Loucy (cell line): ENCODE measurements around the gene SFRP2.

Source experiments
- H2AFZ ChIP-seq: fragments of 200-600 bp; sonication (generic); 2 replicates; pipeline ENCODE4 v1.6.0; 2016; ENCODE audit warnings: antibody characterized with exemption, mild to moderate bottlenecking, low read length, moderate library complexity
- H3F3A ChIP-seq: fragments of 200-600 bp; 2 replicates; pipeline ENCODE4 v1.6.0; 2016; ENCODE audit warnings: antibody characterized with exemption, low read depth, mild to moderate bottlenecking
- H3K27me3 ChIP-seq: fragments of 200-600 bp; sonication (generic); 2 replicates; pipeline ENCODE4 v1.6.1; 2014; ENCODE audit warnings: low read length, mild to moderate bottlenecking; ENCODE audit not compliant: insufficient read depth, poor library complexity, severe bottlenecking
- H3K36me3 ChIP-seq: fragments of 200-600 bp; sonication (generic); 2 replicates; pipeline ENCODE4 v1.6.1; 2016; ENCODE audit warnings: low read length; ENCODE audit not compliant: insufficient read depth
- H3K4me1 ChIP-seq: fragments of 200-600 bp; sonication (generic); 2 replicates; pipeline ENCODE4 v1.5.1; 2014; ENCODE audit warnings: low read length, mild to moderate bottlenecking; ENCODE audit not compliant: insufficient read depth, poor library complexity, severe bottlenecking
- H3K4me2 ChIP-seq: fragments of 200-600 bp; sonication (generic); 2 replicates; pipeline ENCODE4 v1.6.0; 2014; ENCODE audit warnings: antibody characterized with exemption, low read length, low read depth, mild to moderate bottlenecking; ENCODE audit not compliant: poor library complexity, severe bottlenecking
- H3K4me3 ChIP-seq: fragments of 200-600 bp; sonication (generic); 2 replicates; pipeline ENCODE4 v1.5.1; 2014; ENCODE audit warnings: low read length, mild to moderate bottlenecking, mixed read lengths; ENCODE audit not compliant: poor library complexity, severe bottlenecking
- H3K79me2 ChIP-seq: fragments of 200-600 bp; sonication (generic); 2 replicates; pipeline ENCODE4 v1.6.1; 2014; ENCODE audit warnings: low read length; ENCODE audit not compliant: insufficient read depth
- H3K9ac ChIP-seq: fragments of 200-600 bp; sonication (generic); 2 replicates; pipeline ENCODE4 v1.6.0; 2014; ENCODE audit warnings: mild to moderate bottlenecking, low read depth, low read length, moderate library complexity; ENCODE audit not compliant: poor library complexity, severe bottlenecking
- H3K9me2 ChIP-seq: fragments of 200-600 bp; sonication (generic); replicated peaks from 2 replicates; pipeline ENCODE4 v1.6.1; 2016; ENCODE audit warnings: low read depth, low read length, mixed read lengths
- H3K9me3 ChIP-seq: fragments of 200-600 bp; sonication (generic); 2 replicates; pipeline ENCODE4 v1.6.1; 2014; ENCODE audit warnings: mild to moderate bottlenecking, antibody characterized with exemption, low read length, low read depth; ENCODE audit not compliant: insufficient read depth
- H4K20me1 ChIP-seq: fragments of 200-600 bp; sonication (generic); 2 replicates; pipeline ENCODE4 v1.6.0; 2014; ENCODE audit warnings: antibody characterized with exemption, low read length, mild to moderate bottlenecking; ENCODE audit not compliant: insufficient read depth, poor library complexity, severe bottlenecking
- EZH2phosphoT487 ChIP-seq: fragments of 200-600 bp; IDR thresholded peaks from 2 replicates; pipeline ENCODE4 v1.6.1; 2018; ENCODE audit warnings: antibody characterized with exemption, mild to moderate bottlenecking, moderate library complexity, borderline replicate concordance
- TF ChIP-seq, protein P1 (sequence below): fragments of 200-600 bp; sonication (generic); conservative IDR thresholded peaks from 2 replicates; pipeline ENCODE4 v1.5.1; 2014; ENCODE audit warnings: mild to moderate bottlenecking, antibody characterized with exemption, low read length

Gene SFRP2

DNA sequence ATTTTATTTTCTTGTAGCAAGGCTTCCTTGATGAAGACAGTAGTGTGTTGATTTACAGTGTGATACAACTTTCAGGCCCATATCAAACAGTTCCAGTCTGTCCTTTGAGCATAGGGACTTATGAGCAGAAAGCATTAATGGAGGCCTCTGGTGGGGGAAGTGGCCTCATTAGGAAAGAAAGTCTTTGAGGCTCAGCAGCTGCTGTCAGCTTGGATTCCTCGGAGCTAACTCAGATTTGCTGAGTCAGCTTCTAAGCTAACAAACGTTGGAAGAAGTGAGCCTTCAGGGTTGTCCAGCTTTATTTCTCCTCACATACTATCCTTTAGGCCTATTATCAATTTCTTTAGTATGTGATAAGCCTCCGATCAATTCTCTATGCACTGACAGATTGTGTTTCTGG is 15.8 kb upstream of the SFRP2 start:
- Histone ChIP-seq H4K20me1 (no peaks in the 10 kb centered on the region), H3K36me3 (no peaks in the 10 kb centered on the region), H3F3A (peaks cover 6% of the 10 kb centered on the region), H3K9ac (no peak overlapping the region), H2AFZ (peak overlapping the region; percentile 30), H3K4me3 (no peak overlapping the region), H3K9me3 (no peaks in the 10 kb centered on the region), H3K27me3 (no peaks in the 10 kb centered on the region), H3K9me2 (no peaks in the 10 kb centered on the region), H3K79me2 (no peaks in the 10 kb centered on the region), H3K4me1 (peaks cover 26% of the 10 kb centered on the region), H3K4me2 (peak overlapping the region; percentile 24)
- TF ChIP-seq, protein P1, sequence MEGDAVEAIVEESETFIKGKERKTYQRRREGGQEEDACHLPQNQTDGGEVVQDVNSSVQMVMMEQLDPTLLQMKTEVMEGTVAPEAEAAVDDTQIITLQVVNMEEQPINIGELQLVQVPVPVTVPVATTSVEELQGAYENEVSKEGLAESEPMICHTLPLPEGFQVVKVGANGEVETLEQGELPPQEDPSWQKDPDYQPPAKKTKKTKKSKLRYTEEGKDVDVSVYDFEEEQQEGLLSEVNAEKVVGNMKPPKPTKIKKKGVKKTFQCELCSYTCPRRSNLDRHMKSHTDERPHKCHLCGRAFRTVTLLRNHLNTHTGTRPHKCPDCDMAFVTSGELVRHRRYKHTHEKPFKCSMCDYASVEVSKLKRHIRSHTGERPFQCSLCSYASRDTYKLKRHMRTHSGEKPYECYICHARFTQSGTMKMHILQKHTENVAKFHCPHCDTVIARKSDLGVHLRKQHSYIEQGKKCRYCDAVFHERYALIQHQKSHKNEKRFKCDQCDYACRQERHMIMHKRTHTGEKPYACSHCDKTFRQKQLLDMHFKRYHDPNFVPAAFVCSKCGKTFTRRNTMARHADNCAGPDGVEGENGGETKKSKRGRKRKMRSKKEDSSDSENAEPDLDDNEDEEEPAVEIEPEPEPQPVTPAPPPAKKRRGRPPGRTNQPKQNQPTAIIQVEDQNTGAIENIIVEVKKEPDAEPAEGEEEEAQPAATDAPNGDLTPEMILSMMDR: no peak
- TF ChIP-seq EZH2phosphoT487: no peak

DNA sequence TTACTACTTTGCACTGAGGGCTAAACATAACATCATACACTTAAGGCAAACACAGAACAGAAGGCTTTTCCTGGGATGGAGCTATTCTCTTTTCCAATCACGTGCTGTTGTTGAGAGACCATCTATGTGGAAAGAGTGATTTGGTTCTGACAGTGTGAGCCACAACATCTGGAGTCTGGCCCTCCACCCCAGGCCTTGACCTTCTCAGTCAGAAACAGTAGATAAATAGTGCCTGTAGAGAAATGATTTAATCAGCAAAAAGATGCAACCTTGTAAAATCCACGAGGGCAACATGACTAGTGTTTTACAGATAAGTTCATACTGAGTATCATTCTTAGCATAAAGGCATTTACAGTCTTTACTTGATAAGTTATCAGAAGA is 10.8 kb upstream of the SFRP2 start:
- no peaks in the 10 kb centered on the region for H3K9me3 ChIP-seq
- TF ChIP-seq EZH2phosphoT487: no peak
- TF ChIP-seq, protein P1: no peak
- no peak overlapping the region for H3K4me3 ChIP-seq
- H4K20me1 ChIP-seq: no peaks in the 10 kb centered on the region
- H3K36me3 ChIP-seq: no peaks in the 10 kb centered on the region
- H3K79me2 ChIP-seq: no peaks in the 10 kb centered on the region
- H3K4me2 ChIP-seq: no peak overlapping the region
- H3K4me1 ChIP-seq: peaks cover 4% of the 10 kb centered on the region
- no peaks in the 10 kb centered on the region for H3K9me2 ChIP-seq
- H3K27me3 ChIP-seq: no peaks in the 10 kb centered on the region
- H2AFZ ChIP-seq: no peak overlapping the region
- no peaks in the 10 kb centered on the region for H3F3A ChIP-seq
- no peak overlapping the region for H3K9ac ChIP-seq

DNA sequence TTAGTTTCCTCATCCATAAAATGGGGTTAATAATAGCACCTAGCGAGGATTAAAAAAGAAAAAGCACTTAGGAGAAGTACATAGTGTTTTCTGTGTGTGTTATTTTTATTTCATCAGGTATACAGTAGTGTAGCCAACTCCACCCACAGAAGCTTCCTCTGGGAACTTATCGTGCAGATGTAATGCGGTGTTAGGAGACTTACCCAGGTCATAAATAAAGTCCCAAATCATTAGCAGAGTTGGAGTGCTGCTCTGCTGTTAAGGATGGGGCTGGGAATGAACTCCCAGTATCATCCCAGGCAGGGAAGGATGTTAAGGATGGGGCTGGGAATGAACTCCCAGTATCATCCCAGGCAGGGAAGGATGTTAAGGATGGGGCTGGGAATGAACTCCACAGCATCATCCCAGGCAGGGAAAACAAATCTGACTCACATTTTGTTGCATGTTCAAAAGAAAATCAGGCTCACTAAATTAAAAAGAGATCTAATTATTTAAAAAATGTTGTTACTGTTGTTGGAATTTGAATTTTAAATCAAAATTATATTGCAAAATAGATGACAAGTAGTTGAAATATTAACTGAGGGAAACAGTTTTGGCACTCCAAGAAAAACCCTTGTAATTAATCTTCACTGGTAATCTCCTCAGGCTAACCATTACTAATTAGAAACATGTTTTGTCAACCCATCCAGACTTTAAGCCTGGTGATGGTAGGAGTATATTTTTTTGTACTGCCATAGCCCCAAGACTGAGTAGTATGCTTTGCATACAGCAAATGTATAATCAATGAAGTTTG is 10.2 kb upstream of the SFRP2 start:
- Histone ChIP-seq H3K9me3 (no peaks in the 10 kb centered on the region), H3K4me3 (no peak overlapping the region), H2AFZ (no peak overlapping the region), H3K4me1 (no peaks in the 10 kb centered on the region), H3K36me3 (no peaks in the 10 kb centered on the region), H3K9ac (no peak overlapping the region), H3F3A (no peaks in the 10 kb centered on the region), H3K27me3 (no peaks in the 10 kb centered on the region), H4K20me1 (no peaks in the 10 kb centered on the region), H3K9me2 (no peaks in the 10 kb centered on the region), H3K79me2 (no peaks in the 10 kb centered on the region), H3K4me2 (no peak overlapping the region)
- TF ChIP-seq, protein P1: no peak
